ENCODE measurements around the gene CLIC6. TPM values are rescaled to one million over a fixed set of nuclear protein-coding genes. Genes with fewer than 3 reads are reported as not detected.

Gene CLIC6
- total RNA-seq, 4 donors from 2014 or later: 0.49 to 3.0 (median 1.1) TPM

DNA sequence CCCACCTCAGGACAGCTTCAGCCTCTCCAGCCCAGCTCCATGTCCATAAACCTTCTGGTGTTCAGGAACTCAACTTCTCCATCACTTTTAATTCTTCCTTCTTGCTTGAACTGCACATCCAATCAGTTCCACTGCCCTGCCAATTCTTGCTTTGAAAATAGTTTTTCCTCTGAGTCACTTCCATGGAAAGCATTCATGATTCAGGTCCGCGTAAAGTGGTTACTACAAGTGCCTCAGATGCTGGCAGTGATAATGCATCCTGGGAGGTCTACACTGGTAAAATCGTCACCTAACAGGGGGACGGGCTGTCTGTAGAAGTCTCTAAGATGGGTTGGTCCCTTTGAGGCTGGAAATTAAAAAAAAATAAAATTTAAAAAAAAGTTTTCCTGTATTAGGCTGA lies 27.9 kb upstream of the CLIC6 start:
- TF ChIP-seq POLR2A (IDR thresholded peaks at IDR 0.05): no peak
- TF ChIP-seq, protein P1, sequence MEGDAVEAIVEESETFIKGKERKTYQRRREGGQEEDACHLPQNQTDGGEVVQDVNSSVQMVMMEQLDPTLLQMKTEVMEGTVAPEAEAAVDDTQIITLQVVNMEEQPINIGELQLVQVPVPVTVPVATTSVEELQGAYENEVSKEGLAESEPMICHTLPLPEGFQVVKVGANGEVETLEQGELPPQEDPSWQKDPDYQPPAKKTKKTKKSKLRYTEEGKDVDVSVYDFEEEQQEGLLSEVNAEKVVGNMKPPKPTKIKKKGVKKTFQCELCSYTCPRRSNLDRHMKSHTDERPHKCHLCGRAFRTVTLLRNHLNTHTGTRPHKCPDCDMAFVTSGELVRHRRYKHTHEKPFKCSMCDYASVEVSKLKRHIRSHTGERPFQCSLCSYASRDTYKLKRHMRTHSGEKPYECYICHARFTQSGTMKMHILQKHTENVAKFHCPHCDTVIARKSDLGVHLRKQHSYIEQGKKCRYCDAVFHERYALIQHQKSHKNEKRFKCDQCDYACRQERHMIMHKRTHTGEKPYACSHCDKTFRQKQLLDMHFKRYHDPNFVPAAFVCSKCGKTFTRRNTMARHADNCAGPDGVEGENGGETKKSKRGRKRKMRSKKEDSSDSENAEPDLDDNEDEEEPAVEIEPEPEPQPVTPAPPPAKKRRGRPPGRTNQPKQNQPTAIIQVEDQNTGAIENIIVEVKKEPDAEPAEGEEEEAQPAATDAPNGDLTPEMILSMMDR (IDR thresholded peaks at IDR 0.05 in 4 of 5, conservative IDR thresholded peaks at IDR 0.05 in 1 of 5): no peak
- intact Hi-C loops (cut with DNase I; ENCODE audit: low total_unique reads): no loop called here
- no peak for ATAC-seq

DNA sequence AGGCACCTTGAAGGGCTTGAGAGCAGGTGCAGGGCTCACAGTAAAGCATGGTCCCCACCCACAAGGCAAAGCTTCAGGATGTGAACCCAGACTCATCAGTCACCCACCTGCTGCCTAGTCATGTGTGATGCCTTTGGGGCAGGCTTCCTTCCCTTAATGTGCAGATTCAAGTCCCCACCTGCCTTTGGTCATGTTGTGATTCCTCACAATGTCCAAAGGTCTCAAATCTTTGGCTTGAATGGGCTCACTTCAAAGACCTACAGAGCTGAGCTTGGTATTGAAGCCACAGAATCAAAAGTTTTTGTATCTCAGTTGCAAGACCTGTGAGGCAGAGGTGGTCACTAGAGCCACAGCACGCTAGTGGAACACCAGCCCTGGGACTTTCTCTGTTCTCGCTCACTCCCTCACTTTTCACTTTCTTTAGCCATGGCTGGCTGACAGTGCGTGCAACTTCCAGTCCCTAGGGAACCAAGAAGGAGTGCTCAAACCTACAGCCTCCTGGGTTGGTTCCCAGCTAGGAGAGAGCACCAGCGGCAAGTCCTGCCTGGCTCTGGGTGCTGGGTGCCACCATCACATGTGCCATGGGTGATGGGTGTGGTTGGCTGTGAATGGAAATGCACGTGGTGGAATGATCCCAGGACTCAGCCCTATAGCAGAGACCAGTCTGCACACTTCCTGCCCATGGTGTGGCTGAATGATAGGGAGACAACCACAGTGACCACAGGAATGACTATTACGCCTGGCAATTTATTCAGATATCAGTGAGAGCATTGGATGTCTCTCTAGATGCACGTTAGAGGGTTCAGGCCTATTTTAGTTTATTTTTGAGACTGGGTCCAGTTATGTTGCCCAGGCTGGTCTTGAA lies 26.4 kb upstream of the CLIC6 start:
- intact Hi-C loops (cut with DNase I; ENCODE audit: low total_unique reads): no loop called here
- Histone ChIP-seq H3K36me3 (no peaks in the 10 kb centered on the region), H3K9me3 (no peaks in the 10 kb centered on the region), H3K4me3 (no peak overlapping the region), H3K27me3 (no peaks in the 10 kb centered on the region), H3K4me1 (no peaks in the 10 kb centered on the region), H3K27ac (no peak overlapping the region)
- in situ Hi-C loops (cut with MboI; ENCODE audit: low sequenced_read_pairs in 4 of 4): loop anchor here in 1 of 4 donors (25.0 kb wide), 1 partner anchor 730 kb away; the partner anchor contains the start of gene ATP5PO
- TF ChIP-seq POLR2A (IDR thresholded peaks at IDR 0.05): no peak
- TF ChIP-seq, protein P1 (IDR thresholded peaks at IDR 0.05 in 4 of 5, conservative IDR thresholded peaks at IDR 0.05 in 1 of 5): no peak
- DNase-seq (no peak), ATAC-seq (no peak)

More for the DNA sequence above, 27.9 kb upstream of the CLIC6 start:
- Histone ChIP-seq H3K27ac (no peak overlapping the region), H3K4me1 (no peaks in the 10 kb centered on the region), H3K9me3 (no peaks in the 10 kb centered on the region), H3K36me3 (no peaks in the 10 kb centered on the region), H3K4me3 (no peak overlapping the region), H3K27me3 (no peaks in the 10 kb centered on the region)
- DNase-seq: no peak
- in situ Hi-C loops (cut with MboI; ENCODE audit: low sequenced_read_pairs in 4 of 4): loop anchor here in 1 of 4 donors (25.0 kb wide), 1 partner anchor 729 kb away; the partner anchor contains the start of gene ATP5PO

DNA sequence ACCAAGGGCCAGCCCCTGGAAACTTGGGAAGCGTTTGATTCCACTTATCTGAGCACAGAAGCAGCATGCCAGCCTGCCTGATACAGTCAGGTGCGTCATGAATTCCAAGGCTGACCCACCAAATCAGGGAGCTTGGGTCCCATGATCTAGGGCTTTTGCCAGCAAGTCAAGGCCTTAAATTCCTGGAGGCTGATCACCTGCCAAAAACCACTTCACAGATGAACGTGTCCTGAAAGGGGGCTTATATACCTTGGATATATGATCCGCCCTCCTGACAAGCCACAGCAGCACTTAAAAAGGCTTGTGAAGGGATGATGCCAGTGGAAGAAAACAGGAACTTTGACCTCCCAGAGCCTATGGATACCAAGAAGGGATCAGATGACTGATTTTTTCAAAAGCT lies 24.0 kb upstream of the CLIC6 start:
- no peak for ATAC-seq
- in situ Hi-C loops (cut with MboI; ENCODE audit: low sequenced_read_pairs in 4 of 4) (loop anchor here in 1 of 4 donors (25.0 kb wide), 1 partner anchor 733 kb away; the partner anchor contains the start of gene ATP5PO), intact Hi-C loops (cut with DNase I; ENCODE audit: low total_unique reads) (no loop called here)
- Histone ChIP-seq H3K4me1 (no peaks in the 10 kb centered on the region), H3K9me3 (no peaks in the 10 kb centered on the region), H3K27ac (no peak overlapping the region), H3K4me3 (no peak overlapping the region), H3K27me3 (no peaks in the 10 kb centered on the region), H3K36me3 (no peaks in the 10 kb centered on the region)
- TF ChIP-seq POLR2A (IDR thresholded peaks at IDR 0.05): no peak
- TF ChIP-seq, protein P1 (IDR thresholded peaks at IDR 0.05 in 4 of 5, conservative IDR thresholded peaks at IDR 0.05 in 1 of 5): no peak
- no peak for DNase-seq

DNA sequence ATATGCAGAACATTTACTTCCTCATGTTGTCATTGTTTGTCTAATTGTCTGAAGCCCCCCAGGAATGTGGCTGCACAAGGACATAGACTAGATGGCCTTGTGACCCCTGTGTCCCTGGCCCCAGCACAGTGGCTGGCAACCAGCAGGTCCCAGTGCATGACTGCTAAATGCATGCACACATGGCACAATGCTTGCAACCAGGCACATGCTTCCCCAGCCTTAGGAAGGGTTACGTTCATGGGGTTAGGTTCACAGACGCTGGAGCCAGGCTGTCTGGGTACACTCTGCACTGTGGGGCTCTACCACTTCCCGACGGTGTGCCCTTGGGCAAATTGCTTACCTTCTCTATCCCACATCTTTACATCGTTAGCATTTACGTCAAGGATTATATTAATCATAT lies 21.2 kb upstream of the CLIC6 start:
- H3K4me1 ChIP-seq: no peaks in the 10 kb centered on the region
- no peaks in the 10 kb centered on the region for H3K36me3 ChIP-seq
- in situ Hi-C loops (cut with MboI; ENCODE audit: low sequenced_read_pairs in 4 of 4) (loop anchor here in 1 of 4 donors (25.0 kb wide), 1 partner anchor 735 kb away; the partner anchor contains the start of gene ATP5PO), intact Hi-C loops (cut with DNase I; ENCODE audit: low total_unique reads) (no loop called here)
- H3K27me3 ChIP-seq: peaks cover 0 to 1% (median 0%) of the 10 kb centered on the region in 3 donors
- ATAC-seq: no peak
- peaks cover 0 to 4% (median 0%) of the 10 kb centered on the region in 3 donors for H3K9me3 ChIP-seq
- DNase-seq: no peak
- TF ChIP-seq, protein P1 (IDR thresholded peaks at IDR 0.05 in 4 of 5, conservative IDR thresholded peaks at IDR 0.05 in 1 of 5): no peak
- no peak for TF ChIP-seq POLR2A (IDR thresholded peaks at IDR 0.05)
- no peak overlapping the region for H3K27ac ChIP-seq
- no peak overlapping the region for H3K4me3 ChIP-seq

All from gastrocnemius medialis (tissue), 4 donors.